Breast epithelium (tissue), 3 donors: ENCODE data around the gene ADAMTSL3.

Experiments used
- POLR2A ChIP-seq: fragments of 450-650 bp; IDR thresholded peaks from one replicate; pipeline ENCODE4 v1.6.1; 2016; ENCODE audit warnings: antibody characterized with exemption, mild to moderate bottlenecking, moderate library complexity
- TF ChIP-seq, protein P1 (sequence below), 3 donors: fragments of 450-650 bp; IDR thresholded peaks; one replicate each; pipeline ENCODE4 v1.5.1; 2016 to 2017; ENCODE audit warnings: antibody characterized with exemption in 3 of 3, mild to moderate bottlenecking in 3 of 3, moderate library complexity in 3 of 3

- TF ChIP-seq, protein P1, sequence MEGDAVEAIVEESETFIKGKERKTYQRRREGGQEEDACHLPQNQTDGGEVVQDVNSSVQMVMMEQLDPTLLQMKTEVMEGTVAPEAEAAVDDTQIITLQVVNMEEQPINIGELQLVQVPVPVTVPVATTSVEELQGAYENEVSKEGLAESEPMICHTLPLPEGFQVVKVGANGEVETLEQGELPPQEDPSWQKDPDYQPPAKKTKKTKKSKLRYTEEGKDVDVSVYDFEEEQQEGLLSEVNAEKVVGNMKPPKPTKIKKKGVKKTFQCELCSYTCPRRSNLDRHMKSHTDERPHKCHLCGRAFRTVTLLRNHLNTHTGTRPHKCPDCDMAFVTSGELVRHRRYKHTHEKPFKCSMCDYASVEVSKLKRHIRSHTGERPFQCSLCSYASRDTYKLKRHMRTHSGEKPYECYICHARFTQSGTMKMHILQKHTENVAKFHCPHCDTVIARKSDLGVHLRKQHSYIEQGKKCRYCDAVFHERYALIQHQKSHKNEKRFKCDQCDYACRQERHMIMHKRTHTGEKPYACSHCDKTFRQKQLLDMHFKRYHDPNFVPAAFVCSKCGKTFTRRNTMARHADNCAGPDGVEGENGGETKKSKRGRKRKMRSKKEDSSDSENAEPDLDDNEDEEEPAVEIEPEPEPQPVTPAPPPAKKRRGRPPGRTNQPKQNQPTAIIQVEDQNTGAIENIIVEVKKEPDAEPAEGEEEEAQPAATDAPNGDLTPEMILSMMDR (IDR thresholded peaks at IDR 0.05) = no peak
- TF ChIP-seq POLR2A = no peak
Measured at GRCh38 chr15:83971992-83972391, 318.1 kb downstream of the ADAMTSL3 start.
